22Rv1 (cell line): ENCODE results near the gene OAF.

ENCODE experiments used
- H3K27ac ChIP-seq: fragments of 450-650 bp; 2 replicates; pipeline ENCODE4 v1.5.1; 2017
- CTCF ChIP-seq: fragments of 450-650 bp; IDR thresholded peaks from 2 replicates; pipeline ENCODE4 v1.5.1; 2017; ENCODE audit warnings: mild to moderate bottlenecking
- ZFX ChIP-seq: fragments of 450-650 bp; IDR thresholded peaks from 2 replicates; pipeline ENCODE4 v1.6.1; 2017; ENCODE audit warnings: antibody characterized with exemption, borderline replicate concordance

The OAF gene

GRCh38 chr11:120180551-120181232, 30.1 kb upstream of the OAF start:
- no peak overlapping the region for H3K27ac ChIP-seq
- TF ChIP-seq ZFX (no peak), CTCF (no peak)

GRCh38 chr11:120181376-120181975, 29.4 kb upstream of the OAF start:
- no peak for TF ChIP-seq CTCF

GRCh38 chr11:120182372-120182771, 28.5 kb upstream of the OAF start:
- TF ChIP-seq ZFX (no peak), CTCF (no peak)
- H3K27ac ChIP-seq = no peak overlapping the region

More at GRCh38 chr11:120181376-120181975, 29.4 kb upstream of the OAF start:
- no peak overlapping the region for H3K27ac ChIP-seq

- no peak overlapping the region for H3K27ac ChIP-seq
Measured at GRCh38 chr11:120182790-120183491, 27.9 kb upstream of the OAF start.

GRCh38 chr11:120183701-120184141, 27.1 kb upstream of the OAF start:
- H3K27ac ChIP-seq = no peak overlapping the region
- TF ChIP-seq ZFX (no peak), CTCF (no peak)

More at GRCh38 chr11:120182790-120183491, 27.9 kb upstream of the OAF start:
- TF ChIP-seq ZFX (no peak), CTCF (peak; percentile 78)

- H3K27ac ChIP-seq = no peak overlapping the region
- TF ChIP-seq ZFX (no peak), CTCF (no peak)
Measured at GRCh38 chr11:120184371-120184945, 26.4 kb upstream of the OAF start.
